ENCODE data around the gene SYDE2.

GRCh38 chr1:85171721-85172120 is 29.1 kb downstream of the SYDE2 start:
- TF ChIP-seq EZH2 (IDR thresholded peaks at IDR 0.05; ENCODE audit: borderline replicate concordance, insufficient read depth, low read depth, low read length, poor library complexity, severe bottlenecking): no peak
- TF ChIP-seq, protein P1, sequence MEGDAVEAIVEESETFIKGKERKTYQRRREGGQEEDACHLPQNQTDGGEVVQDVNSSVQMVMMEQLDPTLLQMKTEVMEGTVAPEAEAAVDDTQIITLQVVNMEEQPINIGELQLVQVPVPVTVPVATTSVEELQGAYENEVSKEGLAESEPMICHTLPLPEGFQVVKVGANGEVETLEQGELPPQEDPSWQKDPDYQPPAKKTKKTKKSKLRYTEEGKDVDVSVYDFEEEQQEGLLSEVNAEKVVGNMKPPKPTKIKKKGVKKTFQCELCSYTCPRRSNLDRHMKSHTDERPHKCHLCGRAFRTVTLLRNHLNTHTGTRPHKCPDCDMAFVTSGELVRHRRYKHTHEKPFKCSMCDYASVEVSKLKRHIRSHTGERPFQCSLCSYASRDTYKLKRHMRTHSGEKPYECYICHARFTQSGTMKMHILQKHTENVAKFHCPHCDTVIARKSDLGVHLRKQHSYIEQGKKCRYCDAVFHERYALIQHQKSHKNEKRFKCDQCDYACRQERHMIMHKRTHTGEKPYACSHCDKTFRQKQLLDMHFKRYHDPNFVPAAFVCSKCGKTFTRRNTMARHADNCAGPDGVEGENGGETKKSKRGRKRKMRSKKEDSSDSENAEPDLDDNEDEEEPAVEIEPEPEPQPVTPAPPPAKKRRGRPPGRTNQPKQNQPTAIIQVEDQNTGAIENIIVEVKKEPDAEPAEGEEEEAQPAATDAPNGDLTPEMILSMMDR (IDR thresholded peaks at IDR 0.05): no peak

Data from B cell (primary cell).